H9 (cell line): ENCODE measurements around the gene TGIF1. TPM values are rescaled to one million over a fixed set of nuclear protein-coding genes. Genes with fewer than 3 reads are reported as not detected.
A peak's percentile ranks its signal among the peaks of the same experiment; 100 is the strongest.

ENCODE experiments used
- DNase-seq: peaks from one replicate; pipeline ENCODE4 v3.0.0-alpha.2; 2017
- H2AFZ ChIP-seq: one replicate; pipeline ENCODE4 v1.6.1; 2013; ENCODE audit warnings: mild to moderate bottlenecking, low read length, control low read depth, moderate library complexity
- H2AK5ac ChIP-seq: 2 replicates; pipeline ENCODE4 v1.6.1; 2013; ENCODE audit warnings: low read length, control low read depth, mixed read lengths; ENCODE audit not compliant: insufficient read length
- H2BK120ac ChIP-seq: one replicate; pipeline ENCODE4 v1.6.1; 2013; ENCODE audit warnings: low read depth, mild to moderate bottlenecking, low read length, control low read depth, inconsistent platforms; ENCODE audit not compliant: poor library complexity, severe bottlenecking
- H2BK12ac ChIP-seq: 2 replicates; pipeline ENCODE4 v1.6.1; 2013; ENCODE audit warnings: low read length, control low read depth, mixed read lengths, low read depth; ENCODE audit not compliant: insufficient read length
- H2BK15ac ChIP-seq: 2 replicates; pipeline ENCODE4 v1.6.1; 2013; ENCODE audit warnings: low read depth, low read length, control low read depth
- H2BK20ac ChIP-seq: one replicate; pipeline ENCODE4 v1.6.1; 2013; ENCODE audit warnings: low read depth, mild to moderate bottlenecking, low read length, control low read depth, inconsistent platforms; ENCODE audit not compliant: poor library complexity, severe bottlenecking
- H2BK5ac ChIP-seq: 2 replicates; pipeline ENCODE4 v1.6.1; 2013; ENCODE audit warnings: low read length, control low read depth, mixed read lengths; ENCODE audit not compliant: insufficient read length
- H3K14ac ChIP-seq: 2 replicates; pipeline ENCODE4 v1.6.1; 2013; ENCODE audit warnings: low read length, control low read depth; ENCODE audit not compliant: insufficient read depth
- H3K18ac ChIP-seq: 2 replicates; pipeline ENCODE4 v1.6.1; 2013; ENCODE audit warnings: low read depth, mild to moderate bottlenecking, mixed read lengths, low read length, control low read depth; ENCODE audit not compliant: insufficient read length
- H3K23ac ChIP-seq: 2 replicates; pipeline ENCODE4 v1.6.1; 2013; ENCODE audit warnings: low read length, control low read depth, mixed read lengths, low read depth; ENCODE audit not compliant: insufficient read length
- H3K23me2 ChIP-seq: 2 replicates; pipeline ENCODE4 v1.6.1; 2013; ENCODE audit warnings: low read depth, mild to moderate bottlenecking, mixed read lengths, low read length, control low read depth; ENCODE audit not compliant: insufficient read length, poor library complexity, severe bottlenecking
- H3K27ac ChIP-seq: 2 replicates; pipeline ENCODE4 v1.5.1; 2013; ENCODE audit warnings: low read length, control low read depth, mixed read lengths, low read depth; ENCODE audit not compliant: insufficient read length
- H3K27me3 ChIP-seq: 2 replicates; pipeline ENCODE4 v1.6.1; 2013; ENCODE audit warnings: low read length, control low read depth, inconsistent platforms; ENCODE audit not compliant: insufficient read depth
- H3K4ac ChIP-seq: 2 replicates; pipeline ENCODE4 v1.6.1; 2013; ENCODE audit warnings: low read depth, mild to moderate bottlenecking, control low read depth, inconsistent platforms, low read length, moderate library complexity
- H3K4me1 ChIP-seq: 2 replicates; pipeline ENCODE4 v1.6.1; 2013; ENCODE audit warnings: low read length, control low read depth, inconsistent platforms; ENCODE audit not compliant: insufficient read depth
- H3K4me2 ChIP-seq: 2 replicates; pipeline ENCODE4 v1.6.1; 2013; ENCODE audit warnings: low read length, control low read depth, mixed read lengths; ENCODE audit not compliant: insufficient read length, insufficient read depth
- H3K56ac ChIP-seq: 2 replicates; pipeline ENCODE4 v1.6.1; 2013; ENCODE audit warnings: low read depth, mild to moderate bottlenecking, mixed read lengths, low read length, control low read depth; ENCODE audit not compliant: insufficient read length
- H3K79me1 ChIP-seq: 2 replicates; pipeline ENCODE4 v1.6.1; 2013; ENCODE audit warnings: low read depth, mild to moderate bottlenecking, moderate library complexity, low read length, control low read depth, inconsistent platforms; ENCODE audit not compliant: insufficient read depth, poor library complexity, severe bottlenecking
- H3K79me2 ChIP-seq: 2 replicates; pipeline ENCODE4 v1.6.1; 2013; ENCODE audit warnings: low read length, control low read depth, inconsistent platforms; ENCODE audit not compliant: insufficient read depth
- H3K9ac ChIP-seq: 2 replicates; pipeline ENCODE4 v1.6.1; 2013; ENCODE audit warnings: low read length, control low read depth, mixed read lengths; ENCODE audit not compliant: insufficient read length; ENCODE audit errors: extremely low read depth
- H3K9me3 ChIP-seq: one replicate; pipeline ENCODE4 v1.6.1; 2013; ENCODE audit warnings: low read depth, low read length, inconsistent platforms; ENCODE audit not compliant: control insufficient read depth
- H3T11ph ChIP-seq: one replicate; pipeline ENCODE4 v1.6.1; 2013; ENCODE audit warnings: mild to moderate bottlenecking, low read length, control low read depth, inconsistent platforms
- H4K20me1 ChIP-seq: one replicate; pipeline ENCODE4 v1.6.1; 2013; ENCODE audit not compliant: control insufficient read depth, insufficient read length, insufficient read depth
- H4K5ac ChIP-seq: 2 replicates; pipeline ENCODE4 v1.6.1; 2013; ENCODE audit warnings: low read depth, mild to moderate bottlenecking, mixed read lengths, low read length, control low read depth; ENCODE audit not compliant: insufficient read length
- H4K8ac ChIP-seq: replicated peaks from 2 replicates; pipeline ENCODE4 v1.6.1; 2013; ENCODE audit warnings: low read length, control low read depth, mixed read lengths, low read depth; ENCODE audit not compliant: insufficient read length
- H4K91ac ChIP-seq: 2 replicates; pipeline ENCODE4 v1.6.1; 2013; ENCODE audit warnings: low read depth, mild to moderate bottlenecking, moderate library complexity, mixed read lengths, low read length, control low read depth; ENCODE audit not compliant: insufficient read length
- H3K27ac Mint-ChIP-seq, 3 experiments: 2 replicates in 2 of 3; 3 replicates in 1 of 3; pipeline ENCODE4 v1.8.0; 2020 to 2021; ENCODE audit warnings: mixed read lengths in 3 of 3, mild to moderate bottlenecking in 1 of 3, moderate library complexity in 1 of 3
- H3K27me3 Mint-ChIP-seq: 2 replicates; pipeline ENCODE4 v1.8.0; 2021; ENCODE audit warnings: low read depth, mild to moderate bottlenecking, moderate library complexity, mixed read lengths
- H3K36me3 Mint-ChIP-seq, 3 experiments: 2 replicates in 2 of 3; 3 replicates in 1 of 3; pipeline ENCODE4 v1.8.0; 2020 to 2021; ENCODE audit warnings: low read depth in 3 of 3, mixed read lengths in 3 of 3; ENCODE audit not compliant: insufficient read depth in 1 of 3
- H3K4me1 Mint-ChIP-seq, 2 experiments: 2 replicates each; pipeline ENCODE4 v1.8.0; 2020; ENCODE audit warnings: mixed read lengths in 2 of 2
- H3K4me3 Mint-ChIP-seq, 2 experiments: 2 replicates in 1 of 2; 3 replicates in 1 of 2; pipeline ENCODE4 v1.8.0; 2020 to 2021; ENCODE audit warnings: mild to moderate bottlenecking in 2 of 2, mixed read lengths in 2 of 2, moderate library complexity in 1 of 2
- H3K9me3 Mint-ChIP-seq, 2 experiments: 2 replicates in 1 of 2; 3 replicates in 1 of 2; pipeline ENCODE4 v1.8.0; 2020; ENCODE audit warnings: mild to moderate bottlenecking in 2 of 2, mixed read lengths in 2 of 2, moderate library complexity in 1 of 2
- WGBS: extraction: QIAGEN DNeasy Blood & Tissue Kit; methylation state at CpG from one replicate; pipeline ENCODE4 v1.1.7; 2013; ENCODE audit warnings: missing lambda C conversion rate, low lambda C conversion rate, mixed read lengths; ENCODE audit not compliant: insufficient read length; ENCODE audit errors: extremely low coverage; 5-methylcytosine and 5-hydroxymethylcytosine counted together
- total RNA-seq: library from RNA; stranded (reverse); gene quantifications from 2 replicates; pipeline ENCODE4 v1.2.1, GENCODE V29; 2021
- TF ChIP-seq, protein P1 (sequence below): fragments of 200-600 bp; sonication (generic); conservative IDR thresholded peaks from 3 replicates; pipeline ENCODE4 v1.8.0; 2021; ENCODE audit warnings: antibody characterized with exemption, mild to moderate bottlenecking

The TGIF1 gene
- total RNA-seq, 1 experiment from 2014 or later, result 261 TPM

DNA sequence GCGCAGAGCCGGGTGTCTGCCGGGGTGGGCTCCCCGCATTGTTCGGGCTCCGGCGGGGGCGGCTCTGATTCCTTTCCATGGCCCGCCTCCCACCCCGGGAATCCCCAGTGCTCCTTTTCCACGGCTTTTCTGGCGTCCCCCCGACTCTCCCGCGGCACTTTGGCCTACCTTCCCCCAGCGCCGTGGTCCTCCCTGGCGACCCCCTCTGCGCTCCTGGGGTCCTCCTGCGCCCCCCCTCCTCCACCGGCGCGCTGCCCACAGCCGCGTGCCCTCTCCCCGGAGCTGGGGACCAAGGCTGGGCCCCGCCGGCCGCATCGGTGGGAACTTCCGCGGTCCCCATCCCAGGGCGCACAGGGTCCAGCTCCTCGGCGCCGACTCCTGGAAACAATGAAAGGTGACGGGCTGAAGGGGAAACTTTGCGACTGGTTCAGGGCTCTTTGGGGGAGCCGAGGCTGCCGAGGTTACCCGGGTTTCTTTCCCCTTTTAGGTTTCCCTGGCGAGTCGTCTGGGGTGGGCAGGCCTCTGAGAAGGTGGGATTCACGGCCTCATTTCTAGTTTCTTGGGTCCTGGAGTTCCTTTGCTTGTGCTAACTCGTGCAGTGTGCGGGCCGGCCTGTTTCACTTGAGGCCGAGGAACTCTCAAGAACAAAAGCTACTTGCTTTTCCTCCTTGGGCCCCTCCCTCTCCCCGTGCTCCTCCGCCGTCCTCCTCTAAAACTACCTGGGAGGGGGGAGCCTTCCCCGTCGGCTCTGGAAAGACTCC is 2.2 kb downstream of the TGIF1 start:
- H4K91ac ChIP-seq, result no peak overlapping the region
- H3K23ac ChIP-seq, result no peak overlapping the region
- DNase-seq, result no peak
- H3K4me1 ChIP-seq, result peaks cover 5% of the 10 kb centered on the region; the same call in 1 of the 2 replicates
- peaks cover 36 to 37% of the 10 kb centered on the region in 2 experiments for H3K4me1 Mint-ChIP-seq
- no peak overlapping the region for H2BK5ac ChIP-seq
- H4K20me1 ChIP-seq, result no peaks in the 10 kb centered on the region
- H2BK20ac ChIP-seq, result no peak overlapping the region
- peaks cover 47% of the 10 kb centered on the region; the same call in 1 of the 2 replicates for H3K79me2 ChIP-seq
- H3K36me3 Mint-ChIP-seq, result peaks cover 46 to 53% (median 53%) of the 10 kb centered on the region in 3 experiments
- H3K9me3 Mint-ChIP-seq, result peaks cover 4 to 17% of the 10 kb centered on the region in 2 experiments; a peak in 4 of 5 replicates
- no peak overlapping the region for H2BK120ac ChIP-seq
- H3K27me3 ChIP-seq, result no peaks in the 10 kb centered on the region
- no peak overlapping the region for H3K4ac ChIP-seq
- H3T11ph ChIP-seq, result no peak overlapping the region
- peaks cover 2% of the 10 kb centered on the region; the same call in 1 of the 2 replicates for H3K27me3 Mint-ChIP-seq
- H3K27ac Mint-ChIP-seq, result peak overlapping the region; percentile 97 to 99 (median 97)
- no peak overlapping the region for H4K5ac ChIP-seq
- H3K79me1 ChIP-seq, result no peaks in the 10 kb centered on the region
- no peak overlapping the region for H3K56ac ChIP-seq
- no peak overlapping the region for H4K8ac ChIP-seq
- no peaks in the 10 kb centered on the region for H3K9me3 ChIP-seq
- TF ChIP-seq, protein P1, sequence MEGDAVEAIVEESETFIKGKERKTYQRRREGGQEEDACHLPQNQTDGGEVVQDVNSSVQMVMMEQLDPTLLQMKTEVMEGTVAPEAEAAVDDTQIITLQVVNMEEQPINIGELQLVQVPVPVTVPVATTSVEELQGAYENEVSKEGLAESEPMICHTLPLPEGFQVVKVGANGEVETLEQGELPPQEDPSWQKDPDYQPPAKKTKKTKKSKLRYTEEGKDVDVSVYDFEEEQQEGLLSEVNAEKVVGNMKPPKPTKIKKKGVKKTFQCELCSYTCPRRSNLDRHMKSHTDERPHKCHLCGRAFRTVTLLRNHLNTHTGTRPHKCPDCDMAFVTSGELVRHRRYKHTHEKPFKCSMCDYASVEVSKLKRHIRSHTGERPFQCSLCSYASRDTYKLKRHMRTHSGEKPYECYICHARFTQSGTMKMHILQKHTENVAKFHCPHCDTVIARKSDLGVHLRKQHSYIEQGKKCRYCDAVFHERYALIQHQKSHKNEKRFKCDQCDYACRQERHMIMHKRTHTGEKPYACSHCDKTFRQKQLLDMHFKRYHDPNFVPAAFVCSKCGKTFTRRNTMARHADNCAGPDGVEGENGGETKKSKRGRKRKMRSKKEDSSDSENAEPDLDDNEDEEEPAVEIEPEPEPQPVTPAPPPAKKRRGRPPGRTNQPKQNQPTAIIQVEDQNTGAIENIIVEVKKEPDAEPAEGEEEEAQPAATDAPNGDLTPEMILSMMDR, result no peak
- peaks cover 32% of the 10 kb centered on the region for H3K23me2 ChIP-seq
- H3K14ac ChIP-seq, result peak overlapping the region; percentile 49
- H3K18ac ChIP-seq, result peak overlapping the region; percentile 59
- H2BK12ac ChIP-seq, result no peak overlapping the region
- peak overlapping the region; percentile 97 for H3K4me2 ChIP-seq
- H3K4me3 Mint-ChIP-seq, result peak overlapping the region; percentile 98 to 99
- H2BK15ac ChIP-seq, result no peak overlapping the region
- H2AFZ ChIP-seq, result no peak overlapping the region
- H2AK5ac ChIP-seq, result no peak overlapping the region
- H3K27ac ChIP-seq, result peak overlapping the region; percentile 62
- no CpG with 5 or more reads among the region's 53 CpGs for WGBS
- peak overlapping the region; percentile 96 for H3K9ac ChIP-seq
